HG02610 (cell line): Measurements from ENCODE around the gene CYB5R3.
"Not testable (repeated sequence)": the region's sequence is repeated elsewhere in the genome, so short reads cannot be mapped to it uniquely, and the experiment has no call there.

Source experiments
- ATAC-seq: cut with Tn5 transposase; IDR thresholded peaks from one replicate; pipeline ENCODE4 v1.9.1; 2021; ENCODE audit warnings: mild to moderate bottlenecking, moderate library complexity; ENCODE audit not compliant: unreplicated experiment

The CYB5R3 gene

DNA sequence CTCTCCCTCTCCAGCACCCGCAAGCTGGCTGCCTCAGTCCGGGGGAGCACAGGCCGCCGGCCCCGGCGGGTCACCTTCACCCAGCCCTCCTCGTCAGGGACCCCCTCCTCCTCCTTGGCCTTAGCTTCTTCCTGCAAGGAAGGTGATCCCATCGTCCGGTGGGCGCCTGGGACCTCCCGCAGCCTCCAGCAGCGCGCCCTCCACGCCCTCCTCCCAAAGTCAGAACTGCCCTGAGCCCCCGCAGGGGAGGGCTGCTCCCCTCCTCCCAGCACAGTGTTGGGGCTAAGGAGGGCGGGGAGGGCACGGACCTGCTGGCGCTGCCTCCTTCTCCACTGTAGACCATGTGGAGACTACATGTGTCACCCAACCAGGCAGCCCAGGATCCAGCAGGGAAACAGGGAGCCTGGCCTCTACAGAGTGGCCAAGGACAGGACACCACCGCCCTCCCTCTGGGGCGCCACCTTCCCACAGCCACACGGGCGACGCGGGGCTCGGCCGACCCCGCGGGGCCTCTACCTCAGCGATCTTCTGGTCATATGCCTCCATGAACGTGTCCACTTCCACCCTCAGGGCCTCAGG is 73.1 kb downstream of the CYB5R3 start:
- ATAC-seq, result not testable (repeated sequence)

DNA sequence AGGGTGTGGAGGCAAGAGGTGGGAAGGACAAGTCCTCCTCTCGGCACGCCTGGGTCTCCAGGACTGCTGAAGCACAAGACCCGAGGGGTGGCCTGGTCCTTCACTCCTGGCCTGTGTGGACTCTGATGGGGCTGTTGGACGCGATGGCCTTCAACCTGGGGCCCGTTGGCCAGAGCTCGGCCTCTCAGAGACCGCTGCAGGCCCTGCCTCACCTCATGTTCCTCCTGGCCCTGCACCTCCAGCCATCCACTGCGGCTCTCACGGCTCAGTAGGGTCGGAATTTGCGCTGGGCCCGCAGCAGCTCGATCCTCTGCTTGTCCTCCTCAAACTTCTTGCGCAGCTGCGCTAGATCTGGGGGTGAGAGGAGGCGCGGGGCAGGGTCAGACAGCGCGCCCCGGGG is 74.7 kb downstream of the CYB5R3 start:
- not testable (repeated sequence) for ATAC-seq

DNA sequence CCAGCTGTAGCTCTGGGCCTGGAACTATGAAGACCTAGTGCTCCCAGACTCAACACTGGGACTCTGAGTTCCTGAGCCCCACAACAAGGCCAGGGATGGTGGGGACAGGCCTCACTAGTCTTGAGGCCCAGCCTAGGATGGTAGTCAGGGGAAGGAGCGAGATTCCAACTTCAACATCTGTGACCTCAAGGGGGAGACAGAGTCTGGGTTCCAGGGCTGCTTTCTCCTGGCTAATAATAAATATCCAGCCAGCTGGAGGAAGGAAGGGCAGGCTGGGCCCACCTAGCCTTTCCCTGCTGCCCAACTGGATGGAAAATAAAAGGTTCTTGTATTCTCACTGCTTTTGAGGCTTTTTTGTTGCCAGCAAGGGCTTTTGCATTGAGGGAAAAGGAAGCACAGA is 75.1 kb downstream of the CYB5R3 start:
- ATAC-seq, result not testable (repeated sequence)

DNA sequence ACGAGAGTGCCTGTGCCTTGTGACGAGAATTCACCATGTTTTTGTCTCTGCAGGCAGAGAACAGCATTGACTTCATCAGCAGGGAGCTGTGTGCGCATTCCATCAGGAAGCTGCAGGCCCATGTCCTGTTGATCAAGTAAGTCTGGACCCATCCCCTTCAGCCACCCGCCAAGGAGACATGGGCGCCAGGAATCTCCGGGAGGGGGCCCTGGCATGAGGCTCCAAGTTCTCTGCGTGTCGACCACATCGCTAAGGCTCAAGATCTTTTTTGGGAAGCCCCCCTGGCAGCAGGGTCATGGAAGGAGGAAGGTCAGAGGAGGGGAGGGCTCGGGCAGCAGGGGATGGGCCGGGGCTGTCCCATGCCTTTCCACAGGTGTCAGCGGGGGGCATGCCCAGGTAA is 78.1 kb downstream of the CYB5R3 start:
- not testable (repeated sequence) for ATAC-seq

DNA sequence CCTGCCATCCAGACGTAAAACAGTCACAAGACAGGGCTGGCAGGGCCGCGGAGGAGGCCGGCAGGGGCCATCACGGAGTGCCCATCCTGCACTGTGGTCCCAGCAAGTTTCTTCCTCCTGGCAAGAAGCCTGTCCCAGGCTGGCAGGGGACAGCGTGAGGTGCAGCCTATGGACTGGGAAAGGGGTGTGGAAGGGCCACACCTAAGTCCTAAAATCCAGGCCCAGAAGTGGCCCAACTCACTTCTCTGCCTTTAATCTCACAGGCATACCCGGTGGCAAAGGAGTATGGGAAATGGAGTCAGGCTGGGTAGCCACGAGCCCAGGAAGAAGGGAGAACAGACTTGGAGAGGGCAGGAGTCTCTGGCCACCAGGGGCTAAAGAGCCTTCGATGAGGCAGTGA is 78.6 kb downstream of the CYB5R3 start:
- ATAC-seq, result not testable (repeated sequence)

DNA sequence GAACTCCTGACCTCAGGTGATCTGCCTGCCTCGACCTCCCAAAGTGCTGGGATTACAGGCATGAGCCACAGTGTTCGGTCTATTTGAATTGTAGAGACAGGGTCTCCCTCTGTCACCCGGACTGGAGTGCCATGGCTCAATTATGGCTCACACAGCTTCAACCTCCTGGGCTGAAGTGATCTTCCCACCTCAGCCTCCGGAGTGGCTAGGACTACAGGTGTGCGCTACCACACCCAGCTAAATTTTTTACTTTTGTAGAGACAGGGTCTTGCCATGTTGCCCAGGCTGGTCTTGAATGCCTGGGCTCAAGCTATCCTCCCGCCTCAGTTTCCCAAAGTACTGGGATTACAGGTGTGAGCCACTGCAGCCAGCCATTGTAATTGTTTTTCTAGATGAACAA is 81.2 kb downstream of the CYB5R3 start:
- not testable (repeated sequence) for ATAC-seq
